K562 (cell line): ENCODE data around the gene TRIM25. TPM values are rescaled to one million over a fixed set of nuclear protein-coding genes. Genes with fewer than 3 reads are reported as not detected.

Experiments
- BHLHE40 ChIP-seq: IDR thresholded peaks from 2 replicates; pipeline ENCODE4 v1.6.1; 2011; ENCODE audit warnings: low read length, improper control_type of control experiment
- CGGBP1 ChIP-seq: fragments of 250-450 bp; sonication (Bioruptor Pico); IDR thresholded peaks from 2 replicates; pipeline ENCODE4 v1.9.0; 2021; ENCODE audit warnings: mild to moderate bottlenecking
- EWSR1 ChIP-seq: fragments of 450-650 bp; IDR thresholded peaks from 2 replicates; pipeline ENCODE4 v1.6.1; 2018; ENCODE audit warnings: borderline replicate concordance, mild to moderate bottlenecking, low read depth, moderate library complexity; ENCODE audit not compliant: partially characterized antibody
- GABPA ChIP-seq: fragments of 200-800 bp; sonication (Bioruptor generic); conservative IDR thresholded peaks from 2 replicates; pipeline ENCODE4 v1.6.1; 2016; ENCODE audit warnings: low read depth, missing genetic modification characterization, missing compliant biosample characterization
- HDAC1 ChIP-seq, 2 experiments: fragments of 450-650 bp; IDR thresholded peaks; 2 replicates each; pipeline ENCODE4 v1.6.1; 2016 to 2017; ENCODE audit warnings: inconsistent platforms in 1 of 2, mild to moderate bottlenecking in 1 of 2, moderate library complexity in 1 of 2
- HDAC2 ChIP-seq: fragments of 450-650 bp; IDR thresholded peaks from 2 replicates; pipeline ENCODE4 v1.6.1; 2016; ENCODE audit warnings: mild to moderate bottlenecking
- HIVEP1 ChIP-seq: fragments of 250-450 bp; sonication (Bioruptor Pico); IDR thresholded peaks from 2 replicates; pipeline ENCODE4 v1.4.0; 2020; ENCODE audit warnings: mild to moderate bottlenecking
- ILK ChIP-seq: fragments of 450-650 bp; IDR thresholded peaks from 2 replicates; pipeline ENCODE4 v1.6.1; 2016; ENCODE audit warnings: missing genetic modification characterization, low read depth, mild to moderate bottlenecking, missing compliant biosample characterization, moderate library complexity, borderline replicate concordance
- KLF13 ChIP-seq: fragments of 450-650 bp; IDR thresholded peaks from 2 replicates; pipeline ENCODE4 v1.6.1; 2016; ENCODE audit warnings: missing genetic modification characterization, low read depth, mild to moderate bottlenecking, missing compliant biosample characterization, moderate library complexity, borderline replicate concordance
- MAZ ChIP-seq, 2 experiments: fragments of 450-650 bp in 1 of 2; sonication (generic) in 1 of 2; formaldehyde crosslinking; IDR thresholded peaks in 1 of 2; conservative IDR thresholded peaks in 1 of 2; 2 replicates each; pipeline versions ENCODE4 v1.4.0 to v1.5.0; 2020; ENCODE audit warnings: mild to moderate bottlenecking in 1 of 2, missing genetic modification reagents in 1 of 2
- MLLT1 ChIP-seq, 2 experiments: fragments of 450-650 bp; IDR thresholded peaks; 2 replicates each; pipeline ENCODE4 v1.6.1; 2016
- NCOA6 ChIP-seq: fragments of 450-650 bp; IDR thresholded peaks from 2 replicates; pipeline ENCODE4 v1.6.1; 2017; ENCODE audit warnings: mild to moderate bottlenecking
- NFE2 ChIP-seq: IDR thresholded peaks from 2 replicates; pipeline ENCODE4 v1.6.1; 2014; ENCODE audit warnings: antibody characterized with exemption, low read depth
- NFIC ChIP-seq: fragments of 450-650 bp; IDR thresholded peaks from 2 replicates; pipeline ENCODE4 v1.6.1; 2017; ENCODE audit warnings: mild to moderate bottlenecking, inconsistent platforms
- PATZ1 ChIP-seq: fragments of 250-450 bp; sonication (Bioruptor Pico); IDR thresholded peaks from 2 replicates; pipeline ENCODE4 v1.5.0; 2020; ENCODE audit warnings: mild to moderate bottlenecking, borderline replicate concordance
- PHF21A ChIP-seq: fragments of 450-650 bp; IDR thresholded peaks from 2 replicates; pipeline ENCODE4 v1.6.1; 2017; ENCODE audit warnings: low read depth, borderline replicate concordance
- SRSF1 ChIP-seq: fragments of 200-400 bp; formaldehyde crosslinking; IDR thresholded peaks from 2 replicates; pipeline ENCODE4 v1.6.1; 2017; ENCODE audit warnings: mild to moderate bottlenecking, low read depth, low read length, moderate library complexity
- TAF15 ChIP-seq: fragments of 200-400 bp; formaldehyde crosslinking; IDR thresholded peaks from 2 replicates; pipeline ENCODE4 v1.6.1; 2017; ENCODE audit warnings: mild to moderate bottlenecking, low read depth, low read length, moderate library complexity
- TBP ChIP-seq: optimal IDR thresholded peaks from 2 replicates; pipeline ENCODE3; 2011; ENCODE audit warnings: low read depth, low read length, improper control_type of control experiment
- XRCC3 ChIP-seq: fragments of 450-650 bp; IDR thresholded peaks from 2 replicates; pipeline ENCODE4 v1.6.1; 2017; ENCODE audit warnings: mild to moderate bottlenecking, moderate library complexity
- ZBTB12 ChIP-seq: fragments of 250-450 bp; sonication (Bioruptor Pico); IDR thresholded peaks from 2 replicates; pipeline ENCODE4 v1.4.0; 2020
- ZBTB8A ChIP-seq: fragments of 450-650 bp; IDR thresholded peaks from 2 replicates; pipeline ENCODE4 v1.6.1; 2018; ENCODE audit warnings: mild to moderate bottlenecking, moderate library complexity; ENCODE audit not compliant: partially characterized antibody
- ZNF12 ChIP-seq: sonication (generic); formaldehyde crosslinking; IDR thresholded peaks from 2 replicates; pipeline ENCODE4 v1.4.0; 2020; ENCODE audit warnings: mild to moderate bottlenecking, missing genetic modification reagents
- ZNF263 ChIP-seq: sonication (generic); formaldehyde crosslinking; IDR thresholded peaks from 2 replicates; pipeline ENCODE4 v1.8.0; 2022; ENCODE audit warnings: mild to moderate bottlenecking, missing genetic modification reagents, borderline replicate concordance
- ZZZ3 ChIP-seq: fragments of 450-650 bp; IDR thresholded peaks from 2 replicates; pipeline ENCODE4 v1.6.1; 2016; ENCODE audit warnings: antibody characterized with exemption, mild to moderate bottlenecking, moderate library complexity
- polyA plus RNA-seq, 8 experiments: library from polyadenylated mRNA; depleted of rRNA in 4 of 8; stranded (reverse) in 5 of 8; unstranded in 3 of 8; fragments of >200 nt; fragmentation: Nextera tagmentation in 2 of 8; fragmentation: Illumina TruSeq in 1 of 8; extraction: Ambion mirVana in 2 of 8; extraction: Trizol in 1 of 8; gene quantifications; 2 replicates each; pipeline versions ENCODE4 v1.2.1 to v1.2.3, GENCODE V29; 2011 to 2014; ENCODE audit warnings: inconsistent platforms in 1 of 8, missing spikeins in 1 of 8
- total RNA-seq, 7 experiments: library from RNA; depleted of rRNA in 6 of 7; stranded (reverse); fragments of >200 nt in 6 of 7; fragmentation: Illumina TruSeq in 2 of 7; extraction: Trizol in 2 of 7; gene quantifications; 2 replicates each; pipeline versions ENCODE4 v1.2.1 to v1.2.3, GENCODE V29; 2011 to 2021; ENCODE audit warnings: low replicate concordance in 1 of 7

Gene TRIM25
- total and polyA plus RNA-seq, 9 of the 15 experiments (the other 6 are each of a cell fraction or from before 2014, with no cell fraction given) = 5.9 to 49.5 (median 24.5) TPM

DNA sequence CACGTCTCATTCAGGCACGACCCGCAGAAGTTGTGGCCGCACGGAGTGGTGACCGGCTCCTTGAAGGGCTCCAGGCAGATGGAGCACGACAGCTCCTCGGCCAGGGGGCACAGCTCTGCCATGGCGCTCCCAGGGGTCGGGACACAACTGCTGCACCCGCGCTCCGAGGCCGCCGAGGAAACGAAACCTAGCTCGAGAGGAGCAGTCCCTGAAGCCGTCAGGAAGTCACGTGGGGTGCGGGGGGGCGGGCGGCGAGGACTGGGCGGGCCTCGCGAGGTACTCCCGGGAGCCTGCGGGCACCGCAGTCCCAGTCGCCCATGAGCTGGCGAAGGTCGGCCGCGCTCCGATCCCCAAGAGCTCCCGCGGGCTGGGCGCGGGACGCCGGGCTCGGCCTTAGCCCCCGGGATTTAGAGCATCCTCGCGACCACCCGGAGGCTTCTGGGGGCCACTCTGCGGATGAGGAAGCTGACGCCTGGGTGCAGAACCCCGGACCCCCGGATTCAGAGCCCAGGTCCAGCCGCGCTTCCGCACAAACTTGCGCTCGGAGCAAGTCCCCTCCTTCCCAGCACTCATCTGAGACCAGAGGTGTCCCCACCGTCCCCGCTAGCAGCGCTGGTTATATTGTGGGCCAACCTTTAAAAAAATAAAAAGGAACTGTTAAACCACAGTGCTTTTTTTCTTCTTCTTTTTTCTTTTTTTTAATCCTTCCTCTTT is at the start of gene TRIM25 (continued):
- no peak for TF ChIP-seq NFE2
- TF ChIP-seq EWSR1 = no peak
- TF ChIP-seq PHF21A = no peak
- TF ChIP-seq ZBTB12 (CRISPR knock-in tag) = no peak
- TF ChIP-seq XRCC3 = no peak
- TF ChIP-seq TAF15 = no peak
- peak; percentile 21; the same call in 1 of the 2 replicates for TF ChIP-seq ZNF263 (CRISPR knock-in tag)
- peak; percentile 68 for TF ChIP-seq GABPA (tag)
- peak; percentile 56 for TF ChIP-seq NFIC
- TF ChIP-seq BHLHE40 = peak; percentile 85
- no peak for TF ChIP-seq NCOA6
- no peak for TF ChIP-seq PATZ1 (CRISPR knock-in tag)
- TF ChIP-seq ZNF12 (CRISPR knock-in tag) = peak; percentile 44; the same call in 1 of the 2 replicates
- TF ChIP-seq MAZ (CRISPR knock-in tag; conservative IDR thresholded peaks at IDR 0.05 in 1 of 2, IDR thresholded peaks at IDR 0.05 in 1 of 2) = peak; percentile 86 to 93
- peak; percentile 69; the same call in 1 of the 2 replicates for TF ChIP-seq HIVEP1 (CRISPR knock-in tag)
- no peak for TF ChIP-seq ZZZ3
- no peak for TF ChIP-seq HDAC2
- TF ChIP-seq CGGBP1 (CRISPR knock-in tag) = no peak
- no peak for TF ChIP-seq ILK (tag)
- no peak for TF ChIP-seq ZBTB8A
- TF ChIP-seq TBP = peak; percentile 97
- no peak for TF ChIP-seq KLF13
- peak in 1 of 2 experiments; percentile 28; a peak in 2 of 4 replicates for TF ChIP-seq HDAC1 (IDR thresholded peaks at IDR 0.05)
- peak; percentile 64; the same call in 1 of the 2 replicates for TF ChIP-seq SRSF1
- TF ChIP-seq MLLT1 (IDR thresholded peaks at IDR 0.05) = peak in 1 of 2 experiments; percentile 11; a peak in 1 of 4 replicates
